Activated CD4-positive, alpha-beta memory T cell treated with anti-CD3 and anti-CD28 coated beads for 36 hours (primary cell): ENCODE results near the gene OR2C1. TPM values are rescaled to one million over a fixed set of nuclear protein-coding genes. Genes with fewer than 3 reads are reported as not detected.
A peak's percentile ranks its signal among the peaks of the same experiment; 100 is the strongest.

Experiments used
- CTCF ChIA-PET: fragments of 350-600 bp; sonication (Branson Sonifier 250); formaldehyde crosslinking; loops from one replicate; lab custom pipeline; 2021; ENCODE audit warnings: antibody characterized with exemption, inconsistent platforms; lab: Charles Lee
- POLR2A ChIA-PET: fragments of 350-600 bp; sonication (Branson Sonifier 250); formaldehyde crosslinking; loops from one replicate; lab custom pipeline; 2021; ENCODE audit warnings: antibody characterized with exemption; lab: Charles Lee
- DNase-seq: peaks from one replicate; pipeline ENCODE4 v3.0.0-alpha.2; 2020
- H3K27ac Mint-ChIP-seq: one replicate; pipeline ENCODE4 v1.8.0; 2021; ENCODE audit warnings: mixed read lengths
- H3K27me3 Mint-ChIP-seq: one replicate; pipeline ENCODE4 v1.8.0; 2021; ENCODE audit warnings: mixed read lengths
- H3K36me3 Mint-ChIP-seq: one replicate; pipeline ENCODE4 v1.8.0; 2021; ENCODE audit warnings: mixed read lengths
- H3K4me1 Mint-ChIP-seq: one replicate; pipeline ENCODE4 v1.8.0; 2021; ENCODE audit warnings: low read depth, mixed read lengths
- H3K4me3 Mint-ChIP-seq: one replicate; pipeline ENCODE4 v1.8.0; 2021; ENCODE audit warnings: mild to moderate bottlenecking, mixed read lengths
- H3K9me3 Mint-ChIP-seq: one replicate; pipeline ENCODE4 v1.8.0; 2021; ENCODE audit warnings: mixed read lengths
- intact Hi-C: fragments of 100-400 bp; cut with micrococcal nuclease; formaldehyde crosslinking; loops from one replicate; pipeline ENCODE4 v1.15.1; 2023
- total RNA-seq, 2 experiments: library from RNA; stranded (reverse); gene quantifications; one replicate each; pipeline ENCODE4 v1.2.3, GENCODE V29; 2021

Gene OR2C1
- total RNA-seq, 2 experiments from 2014 or later: not detected

DNA sequence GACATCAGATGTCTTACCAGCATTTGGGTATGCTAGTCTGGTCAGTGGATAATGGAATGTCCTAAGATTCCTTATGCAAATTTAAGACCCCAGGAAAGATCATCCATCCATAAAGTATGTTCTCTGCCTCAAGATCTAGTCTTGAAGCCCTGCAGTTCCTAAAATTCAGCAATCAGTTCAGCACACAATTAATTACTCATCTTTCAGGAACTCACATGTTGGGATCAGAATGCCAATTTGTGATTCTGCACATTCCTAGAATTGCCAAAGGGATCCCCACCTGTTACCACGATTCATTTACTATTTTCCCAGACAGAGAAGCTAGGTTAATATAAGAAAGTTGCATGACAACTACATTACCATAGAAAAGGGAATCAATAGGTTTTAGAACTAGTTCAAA lies 3.2 kb downstream of the OR2C1 start:
- POLR2A ChIA-PET: no interaction called here

DNA sequence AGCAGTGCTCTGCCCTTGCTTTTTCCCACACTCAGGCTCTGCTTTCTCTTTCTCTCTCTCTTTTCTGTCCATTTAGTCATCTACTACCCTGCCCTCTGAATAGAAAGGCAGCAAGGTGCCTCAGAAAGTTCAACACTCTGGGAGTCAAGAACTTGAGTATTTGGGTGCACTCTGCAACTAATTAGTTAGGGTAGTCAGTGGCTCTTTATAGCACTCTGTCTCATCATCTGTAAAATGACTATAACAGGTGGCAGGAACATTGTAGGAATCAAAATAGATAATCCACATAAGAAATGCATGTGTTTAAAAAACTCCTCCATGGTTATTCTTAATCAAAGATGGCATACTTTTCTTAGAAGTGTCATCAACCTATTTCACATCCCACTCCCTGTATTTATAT lies 7.2 kb downstream of the OR2C1 start:
- POLR2A ChIA-PET: no interaction called here
- Mint-ChIP-seq H3K4me1 (peaks cover 5% of the 10 kb centered on the region), H3K27me3 (peaks cover 6% of the 10 kb centered on the region), H3K4me3 (no peak overlapping the region), H3K9me3 (peaks cover 23% of the 10 kb centered on the region), H3K36me3 (peaks cover 13% of the 10 kb centered on the region), H3K27ac (no peak overlapping the region)
- DNase-seq: no peak
- CTCF ChIA-PET: no interaction called here
- intact Hi-C loops: no loop called here

More for the DNA sequence above, 3.2 kb downstream of the OR2C1 start:
- Mint-ChIP-seq H3K36me3 (peaks cover 3% of the 10 kb centered on the region), H3K4me3 (no peak overlapping the region), H3K27ac (no peak overlapping the region), H3K9me3 (peaks cover 4% of the 10 kb centered on the region), H3K4me1 (peaks cover 4% of the 10 kb centered on the region), H3K27me3 (peaks cover 5% of the 10 kb centered on the region)
- intact Hi-C loops: no loop called here
- CTCF ChIA-PET: no interaction called here
- DNase-seq: no peak

DNA sequence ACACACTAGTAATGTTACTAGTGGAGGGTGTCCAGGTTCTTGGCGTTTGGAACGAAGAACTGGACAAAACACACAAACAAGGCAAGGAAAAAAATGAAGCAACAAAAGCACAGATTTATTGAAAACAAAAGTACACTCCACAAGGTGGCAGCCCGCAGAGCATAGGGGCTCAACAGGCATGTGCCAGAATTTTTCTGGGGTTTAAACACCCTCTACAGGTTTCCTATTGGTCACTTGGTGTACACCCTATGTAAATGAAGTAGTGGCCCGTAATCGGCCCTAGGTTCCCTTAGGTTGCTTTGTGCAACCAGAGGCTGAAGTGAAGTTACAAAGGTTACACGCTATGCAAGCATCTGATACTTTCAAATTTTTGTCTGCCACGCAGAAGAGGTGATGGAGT lies 8.1 kb downstream of the OR2C1 start:
- Mint-ChIP-seq H3K27ac (no peak overlapping the region), H3K4me3 (no peak overlapping the region), H3K4me1 (peaks cover 5% of the 10 kb centered on the region), H3K9me3 (peaks cover 23% of the 10 kb centered on the region), H3K27me3 (peaks cover 6% of the 10 kb centered on the region), H3K36me3 (peaks cover 13% of the 10 kb centered on the region)
- ChIA-PET POLR2A (no interaction called here), CTCF (no interaction called here)
- DNase-seq: no peak
- intact Hi-C loops: loop anchor here (2.0 kb wide), 1 partner anchor 37 kb away; the partner anchor contains the start of genes ZNF174 and ZSCAN32

GRCh38 chr16:3364774-3365427 lies 9.2 kb downstream of the OR2C1 start:
- POLR2A ChIA-PET: interaction anchor here (0.6 to 1.7 kb wide), 4 partner anchors 36 to 93 kb away, joined by 3 to 6 read pairs (median 4); partner anchors contain the start of genes NAA60, ZNF174, ZNF597 and ZSCAN32
- peak overlapping the region; percentile 62 for H3K27ac Mint-ChIP-seq
- peak; percentile 91 for DNase-seq
- peaks cover 13% of the 10 kb centered on the region for H3K36me3 Mint-ChIP-seq
- peaks cover 5% of the 10 kb centered on the region for H3K27me3 Mint-ChIP-seq
- CTCF ChIA-PET: no interaction called here
- peaks cover 23% of the 10 kb centered on the region for H3K9me3 Mint-ChIP-seq
- peak overlapping the region; percentile 71 for H3K4me3 Mint-ChIP-seq
- intact Hi-C loops: loop anchor here (1.0 to 2.0 kb wide), 2 partner anchors 36 to 130 kb away; partner anchors contain the start of genes ZNF174, ZNF200 and ZSCAN32
- H3K4me1 Mint-ChIP-seq: peaks cover 5% of the 10 kb centered on the region

DNA sequence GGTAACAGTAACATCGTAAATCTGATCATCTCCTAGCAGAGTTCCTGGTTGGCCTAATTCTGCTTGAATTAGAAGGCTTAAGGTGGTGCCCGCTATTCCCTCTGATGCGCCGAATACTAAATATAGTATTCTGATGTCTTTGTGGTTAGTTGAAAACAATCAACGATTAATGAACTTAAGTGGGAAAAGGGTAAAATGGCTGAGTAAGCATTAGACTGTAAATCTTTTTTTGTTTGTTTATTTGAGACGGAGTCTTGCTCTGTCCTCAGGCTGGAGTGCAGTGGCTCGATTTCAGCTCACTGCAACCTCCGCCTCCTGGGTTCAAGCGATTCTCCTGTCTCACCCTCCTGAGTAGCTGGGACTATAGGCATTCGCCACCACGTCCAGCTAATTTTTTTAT lies 13.4 kb downstream of the OR2C1 start:
- ChIA-PET POLR2A (no interaction called here), CTCF (no interaction called here)
- H3K4me3 Mint-ChIP-seq: no peak overlapping the region
- H3K27ac Mint-ChIP-seq: no peak overlapping the region
- DNase-seq: no peak
- intact Hi-C loops: no loop called here
- H3K4me1 Mint-ChIP-seq: peaks cover 5% of the 10 kb centered on the region
- peaks cover 21% of the 10 kb centered on the region for H3K36me3 Mint-ChIP-seq
- peaks cover 1% of the 10 kb centered on the region for H3K27me3 Mint-ChIP-seq
- peaks cover 29% of the 10 kb centered on the region for H3K9me3 Mint-ChIP-seq

GRCh38 chr16:3375680-3376079 lies 20.0 kb downstream of the OR2C1 start:
- ChIA-PET POLR2A (no interaction called here), CTCF (no interaction called here)
- Mint-ChIP-seq H3K9me3 (peaks cover 73% of the 10 kb centered on the region), H3K27ac (no peak overlapping the region), H3K4me1 (no peaks in the 10 kb centered on the region), H3K27me3 (no peaks in the 10 kb centered on the region), H3K36me3 (peaks cover 40% of the 10 kb centered on the region), H3K4me3 (no peak overlapping the region)
- intact Hi-C loops: no loop called here
- no peak for DNase-seq

GRCh38 chr16:3377917-3378316 lies 22.2 kb downstream of the OR2C1 start:
- Mint-ChIP-seq H3K27ac (no peak overlapping the region), H3K9me3 (peaks cover 90% of the 10 kb centered on the region), H3K36me3 (peaks cover 59% of the 10 kb centered on the region), H3K4me1 (no peaks in the 10 kb centered on the region), H3K4me3 (no peak overlapping the region), H3K27me3 (no peaks in the 10 kb centered on the region)
- intact Hi-C loops: no loop called here
- CTCF ChIA-PET: no interaction called here
- POLR2A ChIA-PET: interaction anchor here (0.9 kb wide), 1 partner anchor 23 kb away, joined by 3 read pairs; the partner anchor contains the start of genes ZNF174 and ZSCAN32
- no peak for DNase-seq

GRCh38 chr16:3383045-3383448 lies 27.4 kb downstream of the OR2C1 start:
- DNase-seq: no peak
- no peaks in the 10 kb centered on the region for H3K4me1 Mint-ChIP-seq
- no peak overlapping the region for H3K27ac Mint-ChIP-seq
- peaks cover 85% of the 10 kb centered on the region for H3K36me3 Mint-ChIP-seq
- ChIA-PET CTCF (no interaction called here), POLR2A (interaction anchor here (0.6 kb wide), 1 partner anchor 32 kb away, joined by 3 read pairs; no protein-coding TSS in a partner anchor)
- intact Hi-C loops: no loop called here
- H3K4me3 Mint-ChIP-seq: no peak overlapping the region
- H3K27me3 Mint-ChIP-seq: no peaks in the 10 kb centered on the region
- H3K9me3 Mint-ChIP-seq: peaks cover 89% of the 10 kb centered on the region

- no peaks in the 10 kb centered on the region for H3K27me3 Mint-ChIP-seq
- peaks cover 88% of the 10 kb centered on the region for H3K36me3 Mint-ChIP-seq
- DNase-seq: no peak
- H3K4me3 Mint-ChIP-seq: no peak overlapping the region
- intact Hi-C loops: no loop called here
- ChIA-PET POLR2A (no interaction called here), CTCF (no interaction called here)
- H3K4me1 Mint-ChIP-seq: no peaks in the 10 kb centered on the region
- no peak overlapping the region for H3K27ac Mint-ChIP-seq
- peaks cover 71% of the 10 kb centered on the region for H3K9me3 Mint-ChIP-seq
Observed at GRCh38 chr16:3388325-3388724, 32.6 kb downstream of the OR2C1 start.

DNA sequence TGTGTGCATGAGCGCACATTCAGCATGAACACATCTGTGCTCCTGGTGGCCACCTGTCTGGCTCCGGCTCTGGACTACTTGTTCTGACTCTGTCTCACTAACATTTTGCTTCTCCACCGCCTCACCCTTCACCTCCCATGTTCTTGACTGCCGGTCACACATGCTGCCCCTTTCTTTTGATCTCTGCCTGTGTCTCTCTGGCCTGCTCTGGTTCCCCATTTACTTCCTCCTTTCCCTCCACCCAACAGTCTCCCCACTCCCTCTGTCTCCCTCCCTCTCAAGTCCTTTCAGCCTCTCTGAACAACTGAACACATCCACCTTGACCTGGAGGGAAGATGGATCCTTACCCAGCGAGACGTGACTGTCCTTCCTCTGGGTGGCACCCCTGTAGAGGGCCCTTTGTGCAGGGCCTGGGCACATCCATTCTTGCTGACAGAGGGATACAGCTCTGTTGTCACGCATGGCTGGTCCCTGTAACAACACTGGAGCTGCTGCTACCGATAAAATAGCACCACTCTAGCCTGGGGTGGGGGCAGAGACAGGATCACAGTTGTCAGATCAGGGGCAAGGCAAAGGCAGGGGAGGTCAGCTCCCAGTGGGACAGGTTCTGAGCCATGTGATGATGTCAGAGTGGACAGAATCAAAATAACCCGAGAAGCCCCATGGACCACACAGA lies 34.1 kb downstream of the OR2C1 start:
- Mint-ChIP-seq H3K27me3 (no peaks in the 10 kb centered on the region), H3K36me3 (peaks cover 87% of the 10 kb centered on the region), H3K4me3 (no peak overlapping the region), H3K9me3 (peaks cover 67% of the 10 kb centered on the region), H3K27ac (no peak overlapping the region), H3K4me1 (peaks cover 5% of the 10 kb centered on the region)
- CTCF ChIA-PET: no interaction called here
- DNase-seq: no peak
- POLR2A ChIA-PET: interaction anchor here (0.7 kb wide), 1 partner anchor 11 kb away, joined by 3 read pairs; the partner anchor contains the start of genes ZNF174 and ZSCAN32
- intact Hi-C loops: no loop called here

DNA sequence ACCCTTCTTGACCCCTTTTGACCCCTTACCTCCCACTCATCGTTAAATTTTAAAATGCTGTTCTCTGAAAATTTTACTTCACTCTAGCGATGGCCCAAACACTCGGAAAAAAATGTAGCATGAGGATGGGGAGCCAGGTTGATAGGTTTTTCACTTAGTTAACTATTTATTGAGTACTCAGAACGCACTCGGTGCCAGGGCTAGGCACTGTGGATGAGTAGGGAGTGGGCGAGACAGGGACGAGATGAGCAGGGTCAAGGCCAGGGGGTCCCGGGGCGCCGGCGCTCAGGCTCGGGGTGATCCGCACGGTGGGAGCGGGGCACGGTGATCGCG lies 44.7 kb downstream of the OR2C1 start:
- Mint-ChIP-seq H3K9me3 (peaks cover 34% of the 10 kb centered on the region), H3K4me1 (peaks cover 53% of the 10 kb centered on the region), H3K27me3 (no peaks in the 10 kb centered on the region), H3K27ac (peak overlapping the region; percentile 61), H3K36me3 (peaks cover 68% of the 10 kb centered on the region), H3K4me3 (peak overlapping the region; percentile 88)
- DNase-seq: no peak
- ChIA-PET POLR2A (interaction anchor here (0.6 to 2.7 kb wide), 9 partner anchors 10 to 165 kb away, joined by 3 to 22 read pairs (median 4); partner anchors contain the start of genes NAA60, ZNF200, ZNF263 and ZNF597), CTCF (interaction anchor here (0.6 to 3.0 kb wide), 7 partner anchors 57 to 250 kb away, joined by 3 to 14 read pairs (median 4); partner anchors contain the start of genes CLUAP1 and ZNF263)
- intact Hi-C loops: loop anchor here (2.0 kb wide), 1 partner anchor 36 kb away; no protein-coding TSS in a partner anchor
